Esophagus muscularis mucosa (tissue), 4 donors: ENCODE data around the gene HNRNPLL. TPM values are rescaled to one million over a fixed set of nuclear protein-coding genes. Genes with fewer than 3 reads are reported as not detected.

Source experiments
- DNase-seq: peaks from one replicate; pipeline ENCODE4 v3.0.0-alpha.2; 2017; ENCODE audit errors: extremely low spot score
- H3K27ac ChIP-seq, 4 donors: fragments of 200-600 bp; sonication (generic); replicated peaks in 1 of 4; 1 replicate in 3 of 4; 2 replicates in 1 of 4; pipeline ENCODE4 v1.5.1; 2016 to 2019; ENCODE audit warnings: mild to moderate bottlenecking in 1 of 4
- H3K27me3 ChIP-seq, 4 donors: fragments of 200-600 bp; sonication (generic); one replicate each; pipeline versions ENCODE4 v1.5.1 to v1.6.0; 2016 to 2019
- H3K36me3 ChIP-seq, 4 donors: fragments of 200-600 bp; sonication (generic); one replicate each; pipeline ENCODE4 v1.5.1; 2016 to 2019
- H3K4me1 ChIP-seq, 4 donors: fragments of 200-600 bp; sonication (generic); one replicate each; pipeline ENCODE4 v1.5.1; 2016 to 2019
- H3K4me3 ChIP-seq, 4 donors: fragments of 200-600 bp; sonication (generic); 1 replicate in 2 of 4; 2 replicates in 2 of 4; pipeline ENCODE4 v1.5.1; 2016 to 2019; ENCODE audit warnings: mild to moderate bottlenecking in 4 of 4, moderate library complexity in 1 of 4
- H3K9me3 ChIP-seq, 4 donors: fragments of 200-600 bp; sonication (generic); 1 replicate in 3 of 4; 2 replicates in 1 of 4; pipeline ENCODE4 v1.5.1; 2016 to 2019
- CTCF ChIP-seq, 3 experiments: fragments of 200-600 bp in 2 of 3; fragments of 450-650 bp in 1 of 3; sonication (generic) in 2 of 3; IDR thresholded peaks; one replicate each; pipeline ENCODE4 v1.5.1; 2017 to 2019; ENCODE audit warnings: antibody characterized with exemption in 3 of 3, mild to moderate bottlenecking in 2 of 3, moderate library complexity in 1 of 3
- EP300 ChIP-seq: sonication (generic); formaldehyde crosslinking; IDR thresholded peaks from one replicate; pipeline ENCODE4 v1.6.1; 2017; ENCODE audit warnings: antibody characterized with exemption
- POLR2A ChIP-seq: fragments of 450-650 bp; IDR thresholded peaks from one replicate; pipeline ENCODE4 v1.6.1; 2017; ENCODE audit warnings: antibody characterized with exemption, moderate library complexity, mild to moderate bottlenecking, low read depth
- POLR2AphosphoS5 ChIP-seq, 2 donors: sonication (generic); formaldehyde crosslinking; IDR thresholded peaks; one replicate each; pipeline ENCODE4 v1.6.1; 2017; ENCODE audit warnings: antibody characterized with exemption in 2 of 2
- WGBS: methylation state at CpG from one replicate; pipeline ENCODE4 v1.1.5; 2018; 5-methylcytosine and 5-hydroxymethylcytosine counted together
- intact Hi-C: fragments of 100-400 bp; cut with DNase I; formaldehyde crosslinking; loops from one replicate; pipeline ENCODE4 v1.15.1; 2023
- total RNA-seq, 4 donors: library from RNA; depleted of rRNA; stranded (reverse); fragments of >200 nt; gene quantifications; one replicate each; pipeline versions ENCODE4 v1.1.0 to v1.2.1, GENCODE V29; 2016

Gene HNRNPLL
- total RNA-seq, 4 donors from 2014 or later, result 50.2 to 61.5 (median 54.0) TPM

DNA sequence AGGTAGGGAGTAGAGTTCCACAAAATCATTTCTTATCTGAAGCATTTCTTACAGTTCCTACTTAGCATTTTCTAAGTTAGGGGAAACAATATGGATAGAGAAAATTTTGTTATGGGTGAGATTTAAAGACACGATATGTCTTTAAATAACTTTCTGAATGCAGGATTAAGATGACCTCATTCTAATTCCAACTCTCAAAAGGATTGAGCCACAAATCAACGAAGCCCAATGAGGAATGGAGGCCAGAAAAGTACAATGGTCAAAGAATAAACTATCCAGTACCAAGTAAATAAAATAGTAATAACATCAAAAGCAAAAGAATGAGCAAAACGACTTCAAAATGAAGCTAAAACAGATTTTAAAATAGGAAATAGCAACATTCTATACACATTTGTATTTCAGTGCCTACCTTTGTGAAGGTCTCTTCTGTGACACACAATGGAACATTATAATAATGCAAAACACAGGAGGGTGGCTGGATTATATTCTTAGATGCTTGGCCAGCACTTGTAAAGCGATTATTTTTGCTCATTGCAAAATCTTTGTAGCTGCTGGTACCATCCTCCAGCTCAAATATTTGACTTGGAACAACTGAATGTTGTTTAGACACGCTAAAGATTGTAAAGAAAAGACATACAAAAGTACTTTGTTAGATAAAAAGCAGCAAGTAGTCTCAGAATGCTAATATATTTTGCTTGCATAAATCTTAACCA is 33.8 kb downstream of the HNRNPLL start:
- intact Hi-C loops, result no loop called here
- no peak overlapping the region for H3K4me3 ChIP-seq
- H3K4me1 ChIP-seq, result peaks cover 0 to 6% (median 0%) of the 10 kb centered on the region in 4 donors
- WGBS, result 69% methylated on average over 5 of the region's 5 CpGs
- H3K9me3 ChIP-seq, result no peaks in the 10 kb centered on the region
- DNase-seq, result no peak
- H3K27me3 ChIP-seq, result no peaks in the 10 kb centered on the region
- H3K36me3 ChIP-seq, result peaks cover 20 to 100% (median 73%) of the 10 kb centered on the region in 4 donors
- no peak overlapping the region for H3K27ac ChIP-seq
- TF ChIP-seq POLR2A (no peak), EP300 (no peak), POLR2AphosphoS5 (IDR thresholded peaks at IDR 0.05) (no peak), CTCF (IDR thresholded peaks at IDR 0.05) (no peak)

GRCh38 chr2:38565333-38565732 is 37.4 kb downstream of the HNRNPLL start:
- Histone ChIP-seq H3K36me3 (peaks cover 26 to 91% (median 72%) of the 10 kb centered on the region in 4 donors), H3K27ac (no peak overlapping the region), H3K4me1 (no peaks in the 10 kb centered on the region), H3K27me3 (no peaks in the 10 kb centered on the region), H3K4me3 (no peak overlapping the region), H3K9me3 (no peaks in the 10 kb centered on the region)
- intact Hi-C loops, result no loop called here
- 98% methylated on average over 2 of the region's 2 CpGs for WGBS
- no peak for TF ChIP-seq EP300
- no peak for TF ChIP-seq POLR2A
- no peak for TF ChIP-seq POLR2AphosphoS5 (IDR thresholded peaks at IDR 0.05)
- TF ChIP-seq CTCF (IDR thresholded peaks at IDR 0.05), result no peak
- no peak for DNase-seq

- intact Hi-C loops, result no loop called here
- DNase-seq, result no peak
- Histone ChIP-seq H3K4me3 (no peak overlapping the region), H3K27me3 (no peaks in the 10 kb centered on the region), H3K27ac (no peak overlapping the region), H3K36me3 (peaks cover 10 to 66% (median 51%) of the 10 kb centered on the region in 4 donors), H3K9me3 (no peaks in the 10 kb centered on the region), H3K4me1 (peaks cover 0 to 12% (median 1%) of the 10 kb centered on the region in 4 donors)
- TF ChIP-seq POLR2AphosphoS5 (IDR thresholded peaks at IDR 0.05) (no peak), EP300 (no peak), POLR2A (no peak), CTCF (IDR thresholded peaks at IDR 0.05) (no peak)
These were observed 41.0 kb downstream of the HNRNPLL start for GRCh38 chr2:38561691-38562090.

DNA sequence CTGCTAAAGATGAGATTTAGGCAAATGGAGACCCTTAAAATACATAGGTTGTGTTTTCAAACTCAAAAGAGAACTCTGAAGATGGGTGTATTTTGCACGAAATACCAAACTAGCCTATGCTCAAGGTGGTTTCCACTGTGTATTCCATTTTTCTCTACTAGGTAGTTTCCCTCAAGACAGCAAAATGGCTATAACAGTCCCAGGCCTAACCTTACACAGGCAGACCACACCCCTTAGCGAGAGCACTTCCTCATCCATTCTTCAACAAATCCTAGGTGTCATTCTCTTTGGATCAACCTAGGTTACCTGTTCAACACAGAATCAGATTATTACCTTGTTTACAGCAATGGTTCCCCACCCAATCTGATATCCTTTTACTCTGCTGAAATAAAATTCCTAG is 42.6 kb downstream of the HNRNPLL start:
- H3K27me3 ChIP-seq, result no peaks in the 10 kb centered on the region
- peaks cover 0 to 17% (median 1%) of the 10 kb centered on the region in 4 donors for H3K4me1 ChIP-seq
- H3K36me3 ChIP-seq, result peaks cover 10 to 50% (median 39%) of the 10 kb centered on the region in 4 donors
- no peak for DNase-seq
- no peak overlapping the region for H3K4me3 ChIP-seq
- H3K27ac ChIP-seq, result no peak overlapping the region
- TF ChIP-seq POLR2A (no peak), POLR2AphosphoS5 (IDR thresholded peaks at IDR 0.05) (no peak), EP300 (no peak), CTCF (IDR thresholded peaks at IDR 0.05) (no peak)
- 96% methylated on average over 2 of the region's 2 CpGs for WGBS
- H3K9me3 ChIP-seq, result no peaks in the 10 kb centered on the region
- intact Hi-C loops, result no loop called here
